WTC11 (cell line): ENCODE measurements around the gene HIBADH. TPM values are rescaled to one million over a fixed set of nuclear protein-coding genes. Genes with fewer than 3 reads are reported as not detected.

Experiments
- ATAC-seq: fragments of 200-7000 bp; cut with Tn5 transposase; 2 replicates; pipeline ENCODE4 v1.10.0; 2021; ENCODE audit warnings: mild to moderate bottlenecking, moderate library complexity
- CTCF ChIA-PET: fragments of 300-600 bp; sonication (Branson Sonifier 250); formaldehyde crosslinking; loops from one replicate; lab custom pipeline; 2021; ENCODE audit warnings: antibody characterized with exemption; lab: Charles Lee
- POLR2A ChIA-PET: fragments of 350-600 bp; sonication (Branson Sonifier 250); formaldehyde crosslinking; loops from one replicate; lab custom pipeline; 2021; ENCODE audit warnings: antibody characterized with exemption; lab: Charles Lee
- DNase-seq: peaks from one replicate; pipeline ENCODE4 v3.0.0; 2021; ENCODE audit warnings: low spot score
- H3K27ac Mint-ChIP-seq: 2 replicates; pipeline ENCODE4 v1.8.0; 2021; ENCODE audit warnings: mixed read lengths
- H3K27me3 Mint-ChIP-seq: 2 replicates; pipeline ENCODE4 v1.8.0; 2021; ENCODE audit warnings: low read depth, mild to moderate bottlenecking, moderate library complexity, mixed read lengths
- H3K36me3 Mint-ChIP-seq: 2 replicates; pipeline ENCODE4 v1.8.0; 2021; ENCODE audit warnings: mixed read lengths
- H3K4me1 Mint-ChIP-seq: 2 replicates; pipeline ENCODE4 v1.8.0; 2022; ENCODE audit warnings: mixed read lengths
- H3K4me3 Mint-ChIP-seq: 2 replicates; pipeline ENCODE4 v1.8.0; 2021; ENCODE audit warnings: mild to moderate bottlenecking, moderate library complexity, mixed read lengths
- H3K9me3 Mint-ChIP-seq: 2 replicates; pipeline ENCODE4 v1.8.0; 2021; ENCODE audit warnings: mixed read lengths
- CBFB ChIP-seq: sonication (generic); formaldehyde crosslinking; IDR thresholded peaks from 2 replicates; pipeline ENCODE4 v1.8.1; 2022; ENCODE audit warnings: mild to moderate bottlenecking, low read depth, missing genetic modification reagents
- JUN ChIP-seq: sonication (generic); formaldehyde crosslinking; IDR thresholded peaks from 2 replicates; pipeline ENCODE4 v1.8.0; 2023; ENCODE audit warnings: mild to moderate bottlenecking, missing genetic modification reagents
- NFATC4 ChIP-seq: fragments of 250-450 bp; sonication (Bioruptor Pico); IDR thresholded peaks from 2 replicates; pipeline ENCODE4 v1.9.0; 2021; ENCODE audit warnings: mild to moderate bottlenecking
- SMAD3 ChIP-seq: sonication (generic); formaldehyde crosslinking; IDR thresholded peaks from 2 replicates; pipeline ENCODE4 v1.8.0; 2022; ENCODE audit warnings: missing genetic modification reagents, mild to moderate bottlenecking, borderline replicate concordance
- ZNF263 ChIP-seq: sonication (generic); formaldehyde crosslinking; IDR thresholded peaks from 2 replicates; pipeline ENCODE4 v1.8.1; 2022; ENCODE audit warnings: low read depth, mild to moderate bottlenecking, moderate library complexity, missing genetic modification reagents
- ZNF396 ChIP-seq: fragments of 250-450 bp; sonication (Bioruptor Pico); IDR thresholded peaks from 2 replicates; pipeline ENCODE4 v1.8.0; 2021; ENCODE audit warnings: mild to moderate bottlenecking, moderate library complexity, borderline replicate concordance
- ZNF423 ChIP-seq: fragments of 250-450 bp; sonication (Bioruptor Pico); IDR thresholded peaks from 2 replicates; pipeline ENCODE4 v2.1.2; 2022; ENCODE audit warnings: mild to moderate bottlenecking, moderate library complexity
- total RNA-seq: library from RNA; stranded (reverse); gene quantifications from 3 replicates; pipeline ENCODE4 v1.2.3, GENCODE V29; 2021
- TF ChIP-seq, protein P1 (sequence below): fragments of 200-600 bp; IDR thresholded peaks from 2 replicates; pipeline ENCODE4 v1.8.0; 2022; ENCODE audit warnings: antibody characterized with exemption
- TF ChIP-seq, protein P2 (sequence below): sonication (generic); formaldehyde crosslinking; conservative IDR thresholded peaks from 2 replicates; pipeline ENCODE4 v1.8.1; 2023; ENCODE audit warnings: mild to moderate bottlenecking, low read depth, missing genetic modification reagents, moderate library complexity
- TF ChIP-seq, protein P3 (sequence below): sonication (generic); formaldehyde crosslinking; IDR thresholded peaks from 2 replicates; pipeline ENCODE4 v1.8.0; 2022; ENCODE audit warnings: mild to moderate bottlenecking, missing genetic modification reagents
- TF ChIP-seq, protein P4 (sequence below): fragments of 250-450 bp; sonication (Bioruptor Pico); IDR thresholded peaks from 2 replicates; pipeline ENCODE4 v1.9.0; 2021; ENCODE audit warnings: moderate library complexity, mild to moderate bottlenecking, inconsistent platforms, borderline replicate concordance
- TF ChIP-seq, protein P5 (sequence below): sonication (generic); formaldehyde crosslinking; IDR thresholded peaks from 2 replicates; pipeline ENCODE4 v1.8.0; 2023; ENCODE audit warnings: missing genetic modification reagents, mild to moderate bottlenecking, borderline replicate concordance

The HIBADH gene
- total RNA-seq, 1 experiment from 2014 or later = 27.9 TPM

DNA sequence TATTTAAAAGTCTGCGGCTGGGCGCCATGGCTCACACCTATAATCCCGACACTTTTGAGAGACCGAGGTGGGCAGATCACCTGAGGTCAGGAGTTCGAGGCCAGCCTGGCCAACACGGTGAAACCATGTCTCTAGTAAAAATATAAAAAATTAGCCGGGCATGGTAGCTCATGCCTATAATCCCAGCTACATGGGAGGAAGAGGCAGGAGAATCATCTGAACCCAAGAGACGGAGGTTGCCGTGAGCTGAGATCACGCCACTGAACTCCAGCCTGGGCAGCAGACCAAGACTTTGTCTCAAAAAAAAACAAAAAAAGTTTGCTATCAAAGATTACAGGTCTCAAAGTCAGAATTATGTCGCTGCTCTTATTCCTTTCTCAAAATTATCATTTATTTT lies 55.5 kb downstream of the HIBADH start:
- no peak for TF ChIP-seq ZNF423 (CRISPR knock-in tag)
- no peak for TF ChIP-seq CBFB (CRISPR knock-in tag)
- no peak for TF ChIP-seq SMAD3 (CRISPR knock-in tag)
- no peak for TF ChIP-seq ZNF396 (CRISPR knock-in tag)
- TF ChIP-seq, protein P1, sequence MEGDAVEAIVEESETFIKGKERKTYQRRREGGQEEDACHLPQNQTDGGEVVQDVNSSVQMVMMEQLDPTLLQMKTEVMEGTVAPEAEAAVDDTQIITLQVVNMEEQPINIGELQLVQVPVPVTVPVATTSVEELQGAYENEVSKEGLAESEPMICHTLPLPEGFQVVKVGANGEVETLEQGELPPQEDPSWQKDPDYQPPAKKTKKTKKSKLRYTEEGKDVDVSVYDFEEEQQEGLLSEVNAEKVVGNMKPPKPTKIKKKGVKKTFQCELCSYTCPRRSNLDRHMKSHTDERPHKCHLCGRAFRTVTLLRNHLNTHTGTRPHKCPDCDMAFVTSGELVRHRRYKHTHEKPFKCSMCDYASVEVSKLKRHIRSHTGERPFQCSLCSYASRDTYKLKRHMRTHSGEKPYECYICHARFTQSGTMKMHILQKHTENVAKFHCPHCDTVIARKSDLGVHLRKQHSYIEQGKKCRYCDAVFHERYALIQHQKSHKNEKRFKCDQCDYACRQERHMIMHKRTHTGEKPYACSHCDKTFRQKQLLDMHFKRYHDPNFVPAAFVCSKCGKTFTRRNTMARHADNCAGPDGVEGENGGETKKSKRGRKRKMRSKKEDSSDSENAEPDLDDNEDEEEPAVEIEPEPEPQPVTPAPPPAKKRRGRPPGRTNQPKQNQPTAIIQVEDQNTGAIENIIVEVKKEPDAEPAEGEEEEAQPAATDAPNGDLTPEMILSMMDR = no peak
- no peak for TF ChIP-seq NFATC4 (CRISPR knock-in tag)
- TF ChIP-seq ZNF263 (CRISPR knock-in tag) = no peak
- TF ChIP-seq, protein P2, sequence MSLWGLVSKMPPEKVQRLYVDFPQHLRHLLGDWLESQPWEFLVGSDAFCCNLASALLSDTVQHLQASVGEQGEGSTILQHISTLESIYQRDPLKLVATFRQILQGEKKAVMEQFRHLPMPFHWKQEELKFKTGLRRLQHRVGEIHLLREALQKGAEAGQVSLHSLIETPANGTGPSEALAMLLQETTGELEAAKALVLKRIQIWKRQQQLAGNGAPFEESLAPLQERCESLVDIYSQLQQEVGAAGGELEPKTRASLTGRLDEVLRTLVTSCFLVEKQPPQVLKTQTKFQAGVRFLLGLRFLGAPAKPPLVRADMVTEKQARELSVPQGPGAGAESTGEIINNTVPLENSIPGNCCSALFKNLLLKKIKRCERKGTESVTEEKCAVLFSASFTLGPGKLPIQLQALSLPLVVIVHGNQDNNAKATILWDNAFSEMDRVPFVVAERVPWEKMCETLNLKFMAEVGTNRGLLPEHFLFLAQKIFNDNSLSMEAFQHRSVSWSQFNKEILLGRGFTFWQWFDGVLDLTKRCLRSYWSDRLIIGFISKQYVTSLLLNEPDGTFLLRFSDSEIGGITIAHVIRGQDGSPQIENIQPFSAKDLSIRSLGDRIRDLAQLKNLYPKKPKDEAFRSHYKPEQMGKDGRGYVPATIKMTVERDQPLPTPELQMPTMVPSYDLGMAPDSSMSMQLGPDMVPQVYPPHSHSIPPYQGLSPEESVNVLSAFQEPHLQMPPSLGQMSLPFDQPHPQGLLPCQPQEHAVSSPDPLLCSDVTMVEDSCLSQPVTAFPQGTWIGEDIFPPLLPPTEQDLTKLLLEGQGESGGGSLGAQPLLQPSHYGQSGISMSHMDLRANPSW (CRISPR knock-in tag) = no peak
- no peak for TF ChIP-seq JUN (CRISPR knock-in tag)
- TF ChIP-seq, protein P3, sequence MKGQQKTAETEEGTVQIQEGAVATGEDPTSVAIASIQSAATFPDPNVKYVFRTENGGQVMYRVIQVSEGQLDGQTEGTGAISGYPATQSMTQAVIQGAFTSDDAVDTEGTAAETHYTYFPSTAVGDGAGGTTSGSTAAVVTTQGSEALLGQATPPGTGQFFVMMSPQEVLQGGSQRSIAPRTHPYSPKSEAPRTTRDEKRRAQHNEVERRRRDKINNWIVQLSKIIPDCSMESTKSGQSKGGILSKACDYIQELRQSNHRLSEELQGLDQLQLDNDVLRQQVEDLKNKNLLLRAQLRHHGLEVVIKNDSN = no peak
- POLR2A ChIA-PET = no interaction called here
- H3K27ac Mint-ChIP-seq = no peak overlapping the region
- CTCF ChIA-PET = interaction anchor here (0.9 to 4.3 kb wide), 6 partner anchors 43 to 455 kb away, joined by 3 to 32 read pairs (median 10); partner anchors contain the start of gene HOXA13
- no peaks in the 10 kb centered on the region for H3K36me3 Mint-ChIP-seq
- DNase-seq (no peak), ATAC-seq (no peak)
- H3K9me3 Mint-ChIP-seq = no peaks in the 10 kb centered on the region
- no peak overlapping the region for H3K4me3 Mint-ChIP-seq
- no peaks in the 10 kb centered on the region for H3K27me3 Mint-ChIP-seq
- H3K4me1 Mint-ChIP-seq = peaks cover 55% of the 10 kb centered on the region

DNA sequence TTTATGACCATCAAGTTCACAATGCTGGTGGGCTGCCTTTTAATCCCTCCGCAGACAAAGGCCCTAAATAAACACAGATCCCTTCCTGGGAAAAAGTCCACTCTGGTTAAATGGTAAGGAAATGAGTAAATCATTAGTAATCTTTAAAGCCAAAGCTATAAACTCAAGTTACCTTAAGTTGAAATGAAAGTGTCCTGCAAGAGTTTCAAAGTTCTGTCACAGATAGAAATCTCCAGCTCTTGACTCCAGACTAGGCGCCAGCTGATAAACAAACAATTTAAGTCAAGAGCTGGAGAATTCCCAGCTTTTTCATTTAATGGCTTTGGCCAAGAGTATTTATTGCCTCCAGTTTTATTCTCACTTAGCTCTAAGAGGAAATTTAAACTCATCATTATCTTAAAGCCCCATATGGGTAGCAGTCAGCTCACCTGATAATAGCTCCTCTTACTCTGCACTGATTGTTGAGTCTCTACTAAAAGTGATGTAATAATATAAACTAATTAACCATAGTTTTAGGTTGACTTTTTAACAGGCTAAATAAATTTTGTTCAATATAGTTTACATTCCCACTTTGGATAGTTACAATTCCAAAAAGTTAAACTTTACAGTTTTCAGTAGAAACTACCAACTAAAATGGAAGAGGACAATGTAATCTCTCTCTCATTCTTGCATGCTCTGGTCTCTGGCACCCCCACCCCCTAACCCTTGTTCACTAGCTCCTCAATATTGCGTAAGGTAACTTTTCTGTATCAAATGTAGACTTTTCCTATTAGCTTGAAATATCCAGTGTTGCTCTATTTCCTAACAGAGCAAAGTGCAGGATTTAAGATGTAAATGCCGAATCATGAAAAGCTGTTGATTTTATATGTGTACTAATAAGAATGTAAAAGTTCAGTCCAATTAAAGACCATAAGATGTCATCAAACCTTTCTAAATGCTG lies 56.1 kb downstream of the HIBADH start:
- no peaks in the 10 kb centered on the region for H3K9me3 Mint-ChIP-seq
- no peak overlapping the region for H3K4me3 Mint-ChIP-seq
- H3K4me1 Mint-ChIP-seq = peaks cover 62% of the 10 kb centered on the region
- H3K27me3 Mint-ChIP-seq = no peaks in the 10 kb centered on the region
- POLR2A ChIA-PET = interaction anchor here (1.1 kb wide), 1 partner anchor 52 kb away, joined by 3 read pairs; no protein-coding TSS in a partner anchor
- TF ChIP-seq, protein P4, sequence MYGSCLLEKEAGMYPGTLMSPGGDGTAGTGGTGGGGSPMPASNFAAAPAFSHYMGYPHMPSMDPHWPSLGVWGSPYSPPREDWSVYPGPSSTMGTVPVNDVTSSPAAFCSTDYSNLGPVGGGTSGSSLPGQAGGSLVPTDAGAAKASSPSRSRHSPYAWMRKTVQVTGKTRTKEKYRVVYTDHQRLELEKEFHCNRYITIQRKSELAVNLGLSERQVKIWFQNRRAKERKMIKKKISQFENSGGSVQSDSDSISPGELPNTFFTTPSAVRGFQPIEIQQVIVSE (CRISPR knock-in tag) = 0 out of 2 replicates have a peak, but pooled peaks have one; percentile 36
- TF ChIP-seq, protein P5, sequence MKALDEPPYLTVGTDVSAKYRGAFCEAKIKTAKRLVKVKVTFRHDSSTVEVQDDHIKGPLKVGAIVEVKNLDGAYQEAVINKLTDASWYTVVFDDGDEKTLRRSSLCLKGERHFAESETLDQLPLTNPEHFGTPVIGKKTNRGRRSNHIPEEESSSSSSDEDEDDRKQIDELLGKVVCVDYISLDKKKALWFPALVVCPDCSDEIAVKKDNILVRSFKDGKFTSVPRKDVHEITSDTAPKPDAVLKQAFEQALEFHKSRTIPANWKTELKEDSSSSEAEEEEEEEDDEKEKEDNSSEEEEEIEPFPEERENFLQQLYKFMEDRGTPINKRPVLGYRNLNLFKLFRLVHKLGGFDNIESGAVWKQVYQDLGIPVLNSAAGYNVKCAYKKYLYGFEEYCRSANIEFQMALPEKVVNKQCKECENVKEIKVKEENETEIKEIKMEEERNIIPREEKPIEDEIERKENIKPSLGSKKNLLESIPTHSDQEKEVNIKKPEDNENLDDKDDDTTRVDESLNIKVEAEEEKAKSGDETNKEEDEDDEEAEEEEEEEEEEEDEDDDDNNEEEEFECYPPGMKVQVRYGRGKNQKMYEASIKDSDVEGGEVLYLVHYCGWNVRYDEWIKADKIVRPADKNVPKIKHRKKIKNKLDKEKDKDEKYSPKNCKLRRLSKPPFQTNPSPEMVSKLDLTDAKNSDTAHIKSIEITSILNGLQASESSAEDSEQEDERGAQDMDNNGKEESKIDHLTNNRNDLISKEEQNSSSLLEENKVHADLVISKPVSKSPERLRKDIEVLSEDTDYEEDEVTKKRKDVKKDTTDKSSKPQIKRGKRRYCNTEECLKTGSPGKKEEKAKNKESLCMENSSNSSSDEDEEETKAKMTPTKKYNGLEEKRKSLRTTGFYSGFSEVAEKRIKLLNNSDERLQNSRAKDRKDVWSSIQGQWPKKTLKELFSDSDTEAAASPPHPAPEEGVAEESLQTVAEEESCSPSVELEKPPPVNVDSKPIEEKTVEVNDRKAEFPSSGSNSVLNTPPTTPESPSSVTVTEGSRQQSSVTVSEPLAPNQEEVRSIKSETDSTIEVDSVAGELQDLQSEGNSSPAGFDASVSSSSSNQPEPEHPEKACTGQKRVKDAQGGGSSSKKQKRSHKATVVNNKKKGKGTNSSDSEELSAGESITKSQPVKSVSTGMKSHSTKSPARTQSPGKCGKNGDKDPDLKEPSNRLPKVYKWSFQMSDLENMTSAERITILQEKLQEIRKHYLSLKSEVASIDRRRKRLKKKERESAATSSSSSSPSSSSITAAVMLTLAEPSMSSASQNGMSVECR = no peak
- no peak for ATAC-seq
- H3K27ac Mint-ChIP-seq = peak overlapping the region; percentile 67
- CTCF ChIA-PET = interaction anchor here (0.5 to 4.3 kb wide), 36 partner anchors 11 to 860 kb away, joined by 3 to 32 read pairs (median 4); partner anchors contain the start of gene HOXA13
- no peak for DNase-seq
- no peaks in the 10 kb centered on the region for H3K36me3 Mint-ChIP-seq
